ENCODE data around the gene BNIP3.

- TF ChIP-seq CTCF (IDR thresholded peaks at IDR 0.05) (no peak), POLR2AphosphoS5 (IDR thresholded peaks at IDR 0.05) (no peak), POLR2A (IDR thresholded peaks at IDR 0.05) (no peak), EP300 (IDR thresholded peaks at IDR 0.05) (no peak)
Measured at GRCh38 chr10:131978366-131978765, 3.4 kb downstream of the BNIP3 start.

Data from suprapubic skin (tissue), 4 donors.